SK-N-SH (cell line): ENCODE data around the gene FNDC3B. TPM values are rescaled to one million over a fixed set of nuclear protein-coding genes. Genes with fewer than 3 reads are reported as not detected.

Experiments used
- CTCF ChIA-PET: fragments of 300-600, 350-600 bp; formaldehyde crosslinking; extraction: SDS; loops from one replicate; lab custom pipeline; 2021; lab: Yijun Ruan, JAX
- POLR2A ChIA-PET: fragments of 350-600 bp; sonication (Branson Sonifier 250); formaldehyde crosslinking; extraction: SDS; loops from one replicate; lab custom pipeline; 2020; ENCODE audit warnings: antibody characterized with exemption, inconsistent platforms; lab: Yijun Ruan, JAX
- DNase-seq: peaks from one replicate; pipeline ENCODE4 v3.0.0; 2012
- H2AFZ ChIP-seq: fragments of 200-600 bp; sonication (generic); 2 replicates; pipeline ENCODE4 v1.8.1; 2016; ENCODE audit warnings: antibody characterized with exemption, mild to moderate bottlenecking, low read depth
- H3F3A ChIP-seq: fragments of 200-600 bp; sonication (generic); replicated peaks from 2 replicates; pipeline ENCODE3; 2016; ENCODE audit warnings: antibody characterized with exemption, mild to moderate bottlenecking; ENCODE audit not compliant: insufficient read depth
- H3K27ac ChIP-seq, 2 experiments: fragments of 200-500 bp in 1 of 2; fragments of 200-600 bp in 1 of 2; sonication (Bioruptor generic) in 1 of 2; sonication (generic), shearing (Covaris generic) in 1 of 2; 2 replicates each; pipeline versions ENCODE4 v1.5.1 to v1.6.1; 2014 to 2016; ENCODE audit warnings: low read depth in 2 of 2, inconsistent platforms in 1 of 2, low read length in 1 of 2, mild to moderate bottlenecking in 1 of 2, mixed read lengths in 1 of 2
- H3K27me3 ChIP-seq: fragments of 200-600 bp; sonication (generic), shearing (Covaris generic); 2 replicates; pipeline ENCODE4 v1.6.1; 2016; ENCODE audit warnings: mixed run types; ENCODE audit not compliant: insufficient read depth
- H3K36me3 ChIP-seq, 2 experiments: fragments of 200-500 bp in 1 of 2; fragments of 200-600 bp in 1 of 2; sonication (Bioruptor generic) in 1 of 2; sonication (generic) in 1 of 2; replicated peaks in 1 of 2; 2 replicates each; pipeline versions ENCODE3 to v1.5.1; 2014 to 2016; ENCODE audit warnings: low read length in 1 of 2, mild to moderate bottlenecking in 1 of 2; ENCODE audit not compliant: insufficient read depth in 2 of 2, control insufficient read depth in 1 of 2
- H3K4me1 ChIP-seq, 2 experiments: fragments of 200-500 bp in 1 of 2; fragments of 200-600 bp in 1 of 2; sonication (Bioruptor generic) in 1 of 2; sonication (generic), shearing (Covaris generic) in 1 of 2; 2 replicates each; pipeline versions ENCODE4 v1.5.1 to v1.6.1; 2014 to 2016; ENCODE audit warnings: low read depth in 1 of 2, low read length in 1 of 2, mixed run types in 1 of 2; ENCODE audit not compliant: insufficient read depth in 2 of 2, control insufficient read depth in 1 of 2
- H3K4me2 ChIP-seq: fragments of 200-600 bp; sonication (generic), shearing (Covaris generic); 2 replicates; pipeline ENCODE4 v1.6.1; 2017; ENCODE audit warnings: mixed run types
- H3K4me3 ChIP-seq, 2 experiments: fragments of 200-500 bp in 1 of 2; fragments of 200-600 bp in 1 of 2; sonication (Bioruptor generic) in 1 of 2; sonication (generic), shearing (Covaris generic) in 1 of 2; 2 replicates each; pipeline versions ENCODE4 v1.5.1 to v1.8.1; 2014 to 2016; ENCODE audit warnings: low read depth in 2 of 2, inconsistent platforms in 1 of 2, low read length in 1 of 2, mild to moderate bottlenecking in 1 of 2, mixed read lengths in 1 of 2, moderate library complexity in 1 of 2
- H3K79me2 ChIP-seq: fragments of 200-600 bp; sonication (generic); 2 replicates; pipeline ENCODE4 v1.8.1; 2017; ENCODE audit warnings: mild to moderate bottlenecking; ENCODE audit not compliant: insufficient read depth
- H3K9ac ChIP-seq: fragments of 200-600 bp; sonication (generic); 2 replicates; pipeline ENCODE4 v1.6.1; 2017; ENCODE audit warnings: mixed run types
- H3K9me2 ChIP-seq: fragments of 200-600 bp; sonication (generic); 2 replicates; pipeline ENCODE4 v1.6.1; 2017; ENCODE audit warnings: mixed run types
- H3K9me3 ChIP-seq: fragments of 200-600 bp; sonication (generic); 2 replicates; pipeline ENCODE4 v1.6.1; 2017; ENCODE audit warnings: mixed run types, mild to moderate bottlenecking, moderate library complexity
- H4K20me1 ChIP-seq: fragments of 200-600 bp; sonication (generic); 2 replicates; pipeline ENCODE4 v1.6.1; 2017; ENCODE audit warnings: mild to moderate bottlenecking, mixed run types; ENCODE audit not compliant: insufficient read depth
- EP300 ChIP-seq, 2 experiments: IDR thresholded peaks; 2 replicates each; pipeline versions ENCODE4 v1.4.0 to v1.6.1; 2012; ENCODE audit warnings: borderline replicate concordance in 1 of 2, low read depth in 1 of 2, low read length in 1 of 2
- EZH2phosphoT487 ChIP-seq: fragments of 200-600 bp; sonication (generic); IDR thresholded peaks from 2 replicates; pipeline ENCODE4 v1.6.1; 2017; ENCODE audit warnings: low read depth, mixed run types, mild to moderate bottlenecking, antibody characterized with exemption, moderate library complexity, borderline replicate concordance
- FOXJ3 ChIP-seq: sonication (generic); formaldehyde crosslinking; IDR thresholded peaks from 2 replicates; pipeline ENCODE4 v1.5.1; 2020; ENCODE audit warnings: mild to moderate bottlenecking, missing genetic modification reagents
- FOXM1 ChIP-seq: IDR thresholded peaks from 2 replicates; pipeline ENCODE4 v1.4.0; 2012; ENCODE audit warnings: low read depth, mild to moderate bottlenecking
- GABPA ChIP-seq: IDR thresholded peaks from 2 replicates; pipeline ENCODE4 v1.4.0; 2012; ENCODE audit warnings: low read depth, mild to moderate bottlenecking
- GATA2 ChIP-seq: sonication (generic); formaldehyde crosslinking; IDR thresholded peaks from 2 replicates; pipeline ENCODE4 v1.5.0; 2020; ENCODE audit warnings: mild to moderate bottlenecking, missing genetic modification reagents
- JUND ChIP-seq: IDR thresholded peaks from 2 replicates; pipeline ENCODE4 v1.4.0; 2012
- MEF2A ChIP-seq: IDR thresholded peaks from 2 replicates; pipeline ENCODE4 v1.4.0; 2012; ENCODE audit warnings: low read depth, borderline replicate concordance
- MXI1 ChIP-seq: IDR thresholded peaks from 2 replicates; pipeline ENCODE4 v1.6.1; 2012; ENCODE audit warnings: mild to moderate bottlenecking, low read depth, low read length, improper control_type of control experiment
- NRF1 ChIP-seq: IDR thresholded peaks from 2 replicates; pipeline ENCODE4 v1.6.1; 2012; ENCODE audit warnings: low read depth, mild to moderate bottlenecking, low read length
- POLR2AphosphoS5 ChIP-seq: IDR thresholded peaks from 2 replicates; pipeline ENCODE4 v1.6.1; 2012; ENCODE audit warnings: low read depth, low read length
- RAD21 ChIP-seq: IDR thresholded peaks from 2 replicates; pipeline ENCODE4 v1.6.1; 2012; ENCODE audit warnings: mild to moderate bottlenecking, low read length
- RCOR1 ChIP-seq: fragments of 150-350 bp; IDR thresholded peaks from 2 replicates; pipeline ENCODE4 v1.6.1; 2017; ENCODE audit warnings: antibody characterized with exemption, low read length
- RFX5 ChIP-seq: IDR thresholded peaks from 2 replicates; pipeline ENCODE4 v1.6.1; 2012; ENCODE audit warnings: mild to moderate bottlenecking, improper control_type of control experiment, low read length
- RXRA ChIP-seq: IDR thresholded peaks from 2 replicates; pipeline ENCODE4 v1.4.0; 2012; ENCODE audit warnings: low read depth, mild to moderate bottlenecking, borderline replicate concordance
- TCF12 ChIP-seq: IDR thresholded peaks from 2 replicates; pipeline ENCODE4 v1.4.0; 2012
- YY1 ChIP-seq: IDR thresholded peaks from 2 replicates; pipeline ENCODE4 v1.4.0; 2012; ENCODE audit warnings: low read depth, mild to moderate bottlenecking
- WGBS: methylation state at CpG from one replicate; pipeline ENCODE4 v1.1.6; 2017; ENCODE audit warnings: low lambda C conversion rate; 5-methylcytosine and 5-hydroxymethylcytosine counted together
- polyA plus RNA-seq, 3 experiments: library from polyadenylated mRNA; depleted of rRNA; stranded (reverse); fragments of >200 nt; gene quantifications; 2 replicates each; pipeline ENCODE4 v1.2.3, GENCODE V29; 2012
- TF ChIP-seq, protein P1 (sequence below): fragments of 150-350 bp; IDR thresholded peaks from 2 replicates; pipeline ENCODE4 v1.6.1; 2017; ENCODE audit warnings: antibody characterized with exemption, low read length, low read depth, borderline replicate concordance
- TF ChIP-seq, protein P2 (sequence below): fragments of 150-350 bp; IDR thresholded peaks from 2 replicates; pipeline ENCODE4 v1.6.1; 2016; ENCODE audit warnings: mild to moderate bottlenecking, low read depth, low read length
- TF ChIP-seq, protein P3 (sequence below): IDR thresholded peaks from 2 replicates; pipeline ENCODE4 v1.4.0; 2012; ENCODE audit warnings: low read depth

Gene FNDC3B
- polyA plus RNA-seq, 1 of the 3 experiments (the other 2 are of a cell fraction), result 10.4 TPM

DNA sequence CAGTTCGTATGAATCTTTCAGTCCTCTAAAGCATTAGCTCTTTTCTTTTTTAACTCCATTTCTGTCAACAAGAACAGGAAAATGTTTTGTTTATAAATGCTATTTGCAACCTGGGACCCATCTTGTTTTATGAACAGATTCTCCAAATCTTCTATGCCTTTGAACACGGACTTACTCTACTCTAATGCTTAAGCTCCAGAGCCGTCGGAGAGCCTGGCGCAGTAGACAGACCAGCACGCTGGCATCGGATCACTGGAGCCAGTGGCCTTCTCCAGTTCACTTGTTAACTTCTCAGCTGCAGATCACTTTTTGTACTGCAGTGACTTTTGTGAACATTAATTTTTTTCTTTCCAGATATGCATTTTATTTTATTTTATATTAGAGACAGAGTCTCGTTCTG, 286.1 kb downstream of the FNDC3B start:
- WGBS, result 96% methylated on average over 8 of the region's 8 CpGs
- POLR2A ChIA-PET, result no interaction called here

GRCh38 chr3:172326993-172327392, 287.6 kb downstream of the FNDC3B start:
- H3K36me3 ChIP-seq, result peaks cover 61 to 73% of the 10 kb centered on the region in 2 experiments
- CTCF ChIA-PET, result no interaction called here
- no peaks in the 10 kb centered on the region for H3K9me3 ChIP-seq
- TF ChIP-seq MEF2A, result no peak
- TF ChIP-seq, all 33 proteins: peak for 0
- H3K9ac ChIP-seq, result no peak overlapping the region
- H3K4me3 ChIP-seq, result no peak overlapping the region
- no peaks in the 10 kb centered on the region for H4K20me1 ChIP-seq
- no peaks in the 10 kb centered on the region for H3K27me3 ChIP-seq
- POLR2A ChIA-PET, result no interaction called here
- H2AFZ ChIP-seq, result no peak overlapping the region
- no peak for DNase-seq
- H3K9me2 ChIP-seq, result no peaks in the 10 kb centered on the region
- H3F3A ChIP-seq, result peaks cover 14% of the 10 kb centered on the region
- H3K4me1 ChIP-seq, result peaks cover 6 to 14% of the 10 kb centered on the region in 2 experiments; a peak in 2 of 4 replicates
- no peak overlapping the region; a peak in 1 of 4 replicates for H3K27ac ChIP-seq
- no peak overlapping the region for H3K4me2 ChIP-seq
- 0 out of 2 replicates have a peak, but pooled peaks cover 3% of the 10 kb centered on the region for H3K79me2 ChIP-seq
- 100% methylated on average over 3 of the region's 3 CpGs for WGBS

More for the DNA sequence above, 286.1 kb downstream of the FNDC3B start:
- DNase-seq, result no peak
- Histone ChIP-seq H3K27ac (no peak overlapping the region), H3K4me1 (peaks cover 6 to 11% of the 10 kb centered on the region in 2 experiments; a peak in 2 of 4 replicates), H3K27me3 (no peaks in the 10 kb centered on the region), H3K4me2 (no peak overlapping the region), H3K9me3 (no peaks in the 10 kb centered on the region), H3K9ac (no peak overlapping the region), H2AFZ (no peak overlapping the region), H4K20me1 (no peaks in the 10 kb centered on the region), H3K9me2 (no peaks in the 10 kb centered on the region), H3K4me3 (no peak overlapping the region), H3K79me2 (0 out of 2 replicates have a peak, but pooled peaks cover 5% of the 10 kb centered on the region), H3K36me3 (peaks cover 55 to 82% of the 10 kb centered on the region in 2 experiments), H3F3A (peaks cover 6% of the 10 kb centered on the region)
- TF ChIP-seq, protein P1, sequence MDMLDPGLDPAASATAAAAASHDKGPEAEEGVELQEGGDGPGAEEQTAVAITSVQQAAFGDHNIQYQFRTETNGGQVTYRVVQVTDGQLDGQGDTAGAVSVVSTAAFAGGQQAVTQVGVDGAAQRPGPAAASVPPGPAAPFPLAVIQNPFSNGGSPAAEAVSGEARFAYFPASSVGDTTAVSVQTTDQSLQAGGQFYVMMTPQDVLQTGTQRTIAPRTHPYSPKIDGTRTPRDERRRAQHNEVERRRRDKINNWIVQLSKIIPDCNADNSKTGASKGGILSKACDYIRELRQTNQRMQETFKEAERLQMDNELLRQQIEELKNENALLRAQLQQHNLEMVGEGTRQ, result no peak
- TF ChIP-seq YY1 (no peak), FOXJ3 (CRISPR knock-in tag) (no peak), TCF12 (no peak), POLR2AphosphoS5 (no peak), NRF1 (no peak), JUND (no peak), RCOR1 (no peak), EZH2phosphoT487 (no peak), RAD21 (no peak), MEF2A (no peak), GATA2 (CRISPR knock-in tag) (no peak), MXI1 (no peak), RXRA (no peak), EP300 (IDR thresholded peaks at IDR 0.05; ENCODE audit: borderline replicate concordance in 1 of 2, low read depth in 1 of 2, low read length in 1 of 2) (no peak), RFX5 (no peak), FOXM1 (no peak), GABPA (no peak)
- TF ChIP-seq, protein P2, sequence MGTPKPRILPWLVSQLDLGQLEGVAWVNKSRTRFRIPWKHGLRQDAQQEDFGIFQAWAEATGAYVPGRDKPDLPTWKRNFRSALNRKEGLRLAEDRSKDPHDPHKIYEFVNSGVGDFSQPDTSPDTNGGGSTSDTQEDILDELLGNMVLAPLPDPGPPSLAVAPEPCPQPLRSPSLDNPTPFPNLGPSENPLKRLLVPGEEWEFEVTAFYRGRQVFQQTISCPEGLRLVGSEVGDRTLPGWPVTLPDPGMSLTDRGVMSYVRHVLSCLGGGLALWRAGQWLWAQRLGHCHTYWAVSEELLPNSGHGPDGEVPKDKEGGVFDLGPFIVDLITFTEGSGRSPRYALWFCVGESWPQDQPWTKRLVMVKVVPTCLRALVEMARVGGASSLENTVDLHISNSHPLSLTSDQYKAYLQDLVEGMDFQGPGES, result no peak
- TF ChIP-seq, protein P3, sequence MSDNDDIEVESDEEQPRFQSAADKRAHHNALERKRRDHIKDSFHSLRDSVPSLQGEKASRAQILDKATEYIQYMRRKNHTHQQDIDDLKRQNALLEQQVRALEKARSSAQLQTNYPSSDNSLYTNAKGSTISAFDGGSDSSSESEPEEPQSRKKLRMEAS, result no peak
- CTCF ChIA-PET, result no interaction called here
